GM19193 (cell line): ENCODE results near the gene MEGF11.

Experiments used
- POLR2A ChIP-seq: IDR thresholded peaks from 4 replicates; pipeline ENCODE4 v1.6.1; 2011; ENCODE audit not compliant: insufficient read depth, insufficient read length; ENCODE audit errors: extremely low read depth

MEGF11 gene

GRCh38 chr15:66076591-66077319 is 176.8 kb downstream of the MEGF11 start:
- no peak for TF ChIP-seq POLR2A

DNA sequence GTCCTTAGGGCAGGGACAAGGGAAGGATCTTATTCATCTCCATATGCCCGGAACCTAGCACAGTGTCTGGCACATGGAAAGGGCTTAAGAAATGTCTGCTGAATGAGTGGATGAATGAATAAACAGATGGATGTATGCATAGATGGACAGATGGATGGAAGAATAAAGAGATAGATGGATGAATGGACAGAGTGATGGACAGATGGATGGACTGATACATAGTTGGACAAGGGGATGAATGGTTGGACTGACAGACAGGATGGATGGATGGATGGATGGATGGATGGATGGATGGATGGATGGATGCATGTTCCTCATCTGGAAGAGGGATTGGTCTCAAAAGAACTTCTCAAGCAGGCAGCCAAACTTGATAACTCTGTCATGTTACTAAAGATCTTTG is 177.6 kb downstream of the MEGF11 start:
- TF ChIP-seq POLR2A = no peak

DNA sequence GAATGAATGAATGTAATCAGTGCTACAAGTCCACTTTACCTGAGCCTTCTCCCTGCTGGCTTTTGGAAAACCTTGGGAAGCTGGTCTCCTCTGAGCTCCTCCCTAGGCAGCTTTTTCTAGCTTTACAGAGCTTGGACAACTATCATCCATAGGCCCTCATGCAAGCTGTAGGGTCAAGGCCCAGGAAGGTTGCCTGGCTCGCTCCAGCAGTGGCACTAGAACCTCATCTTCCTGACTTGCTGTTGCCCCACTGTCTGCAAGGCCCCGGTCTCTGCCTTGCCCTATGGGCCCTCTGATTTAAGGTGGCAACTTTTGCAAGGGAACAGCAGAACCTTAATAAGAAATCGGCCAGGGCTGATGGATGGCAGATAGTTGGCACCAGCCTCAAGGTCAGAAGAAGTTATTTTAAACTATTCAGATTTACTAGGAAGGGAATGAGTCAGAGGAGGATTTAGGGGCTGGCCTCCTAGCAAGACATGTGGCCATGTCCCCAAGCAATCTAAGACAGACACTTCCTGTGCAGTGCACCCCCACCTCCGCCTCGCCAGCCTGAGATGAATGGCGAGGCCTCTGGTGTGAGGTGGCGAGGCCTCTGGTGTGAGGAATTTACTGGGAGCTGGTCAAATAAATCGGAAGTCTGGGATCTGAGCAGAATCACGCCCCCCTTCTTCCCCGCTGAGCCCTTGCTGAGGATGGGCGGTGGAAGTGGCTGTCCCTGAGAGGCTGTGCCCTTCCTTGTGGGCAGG is 180.8 kb downstream of the MEGF11 start:
- no peak for TF ChIP-seq POLR2A

- TF ChIP-seq POLR2A = no peak
Observed at GRCh38 chr15:66071921-66072295, 181.6 kb downstream of the MEGF11 start.

GRCh38 chr15:66071160-66071920 is 182.2 kb downstream of the MEGF11 start:
- no peak for TF ChIP-seq POLR2A

DNA sequence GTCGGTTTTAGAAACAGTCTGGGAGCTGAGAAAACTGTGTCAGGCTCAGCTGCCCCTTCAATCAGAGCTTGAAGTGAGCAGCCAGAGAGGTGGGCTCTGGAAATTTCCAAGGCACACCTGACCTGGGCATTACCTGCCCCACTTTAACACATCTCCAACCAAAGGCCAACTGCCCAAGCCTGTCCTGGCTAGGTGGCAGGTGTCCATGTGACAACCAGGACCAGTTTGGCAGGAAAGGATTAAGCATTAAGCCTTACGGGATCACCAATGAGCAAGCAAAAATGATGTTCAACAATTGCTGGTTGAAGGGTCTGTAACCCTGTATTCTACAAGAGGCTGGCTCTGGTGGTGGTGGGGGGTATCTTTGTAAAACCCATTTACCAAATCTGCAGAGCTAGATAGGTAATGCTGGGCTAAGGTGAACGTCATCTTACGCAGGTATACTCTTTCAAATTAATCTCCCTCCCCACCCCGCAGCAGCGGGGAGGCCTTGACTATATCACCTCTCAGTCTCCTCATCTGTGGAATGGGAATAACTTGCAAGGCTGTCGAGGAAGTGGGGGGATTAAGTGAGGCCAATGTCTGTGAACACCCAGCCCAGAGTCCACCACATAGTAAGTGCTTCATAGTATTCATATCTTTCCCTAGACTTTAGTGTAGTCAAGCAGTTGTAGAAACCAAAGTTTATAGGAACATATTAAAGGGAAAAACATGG is 183.2 kb downstream of the MEGF11 start:
- no peak for TF ChIP-seq POLR2A

DNA sequence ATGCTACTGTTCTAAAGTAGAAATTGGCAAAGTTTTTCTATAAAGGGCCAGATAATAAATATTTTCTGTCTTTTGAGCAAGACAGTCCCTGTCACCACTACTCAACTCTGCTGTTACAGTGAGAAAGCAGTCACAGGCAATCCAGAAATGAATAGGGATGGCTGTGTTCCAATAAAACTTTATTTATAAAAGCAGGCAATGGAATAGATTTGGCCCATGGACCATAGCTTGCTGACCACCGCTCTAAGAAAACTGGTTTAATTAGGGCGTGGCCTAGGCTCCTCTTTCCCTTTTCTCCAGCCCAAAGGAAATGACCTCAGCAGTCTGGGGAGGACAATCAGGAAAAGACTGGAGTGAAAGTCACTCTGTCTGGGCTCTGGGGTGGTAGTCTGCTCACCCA is 183.8 kb downstream of the MEGF11 start:
- no peak for TF ChIP-seq POLR2A

- TF ChIP-seq POLR2A = no peak
Observed at GRCh38 chr15:66068801-66069200, 184.7 kb downstream of the MEGF11 start.

- TF ChIP-seq POLR2A = no peak
Observed at GRCh38 chr15:66067687-66068086, 185.9 kb downstream of the MEGF11 start.

DNA sequence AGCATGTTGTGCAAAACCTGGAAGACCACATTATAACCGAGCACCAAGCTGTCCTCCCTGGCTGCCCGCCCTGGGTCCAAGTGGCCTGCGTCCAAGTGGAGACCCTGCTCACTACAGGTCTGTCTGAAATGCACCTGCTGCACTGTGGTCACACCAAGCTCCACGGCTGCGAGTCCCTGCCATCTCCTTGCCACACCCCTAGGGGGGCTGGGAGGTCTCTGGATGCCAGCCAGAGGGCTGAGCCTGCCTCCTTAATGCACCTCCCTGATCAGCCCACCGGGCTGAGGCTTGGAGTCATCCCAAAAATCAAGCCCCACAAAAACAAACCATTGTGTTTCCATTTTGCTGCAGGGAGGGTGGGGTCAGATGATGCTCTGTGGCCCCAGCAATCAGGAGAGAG is 187.1 kb downstream of the MEGF11 start:
- TF ChIP-seq POLR2A = no peak

- no peak for TF ChIP-seq POLR2A
Observed at GRCh38 chr15:66066005-66066404, 187.5 kb downstream of the MEGF11 start.

GRCh38 chr15:66065325-66065724 is 188.2 kb downstream of the MEGF11 start:
- TF ChIP-seq POLR2A = no peak

DNA sequence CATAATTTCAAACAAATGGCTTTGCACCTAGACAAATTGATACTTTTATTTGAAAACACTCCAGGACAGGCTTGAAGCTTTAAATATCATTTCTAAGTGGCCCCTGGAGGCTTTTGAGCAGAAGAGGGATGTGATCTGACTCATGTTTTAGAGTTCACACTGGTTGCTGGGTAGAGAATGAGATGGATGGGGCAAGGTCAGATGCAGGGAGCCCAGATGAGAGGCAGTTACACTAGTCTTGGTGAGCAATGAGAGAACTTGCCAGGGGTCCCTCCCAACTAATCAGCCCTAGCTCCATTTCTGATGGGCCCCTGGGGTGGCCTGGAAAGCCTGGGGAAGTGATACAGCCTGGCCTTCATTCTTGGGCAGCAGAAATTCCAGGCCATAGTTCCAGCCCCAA is 190.4 kb downstream of the MEGF11 start:
- TF ChIP-seq POLR2A = no peak

DNA sequence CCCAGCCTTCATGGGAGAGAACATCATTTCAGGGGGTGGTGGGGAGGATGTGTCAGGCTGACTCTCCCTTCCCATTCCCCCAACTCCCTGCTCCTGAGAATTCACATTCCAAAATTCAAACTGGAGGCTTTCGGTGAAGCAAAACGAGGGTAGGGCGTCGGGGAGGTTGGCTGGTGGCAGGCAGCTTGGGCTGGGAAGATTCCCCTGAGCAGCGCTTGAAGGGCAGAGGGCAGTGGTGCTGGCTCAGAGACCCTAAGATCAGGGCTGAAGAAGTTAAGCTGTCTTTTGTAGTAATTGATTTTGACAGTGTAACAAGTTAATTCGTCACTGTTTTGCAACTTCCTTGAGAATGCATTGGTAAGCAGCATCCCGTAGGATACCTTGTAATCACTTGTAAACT is 196.5 kb downstream of the MEGF11 start:
- no peak for TF ChIP-seq POLR2A

- no peak for TF ChIP-seq POLR2A
Observed at GRCh38 chr15:66053991-66054390, 199.6 kb downstream of the MEGF11 start.

DNA sequence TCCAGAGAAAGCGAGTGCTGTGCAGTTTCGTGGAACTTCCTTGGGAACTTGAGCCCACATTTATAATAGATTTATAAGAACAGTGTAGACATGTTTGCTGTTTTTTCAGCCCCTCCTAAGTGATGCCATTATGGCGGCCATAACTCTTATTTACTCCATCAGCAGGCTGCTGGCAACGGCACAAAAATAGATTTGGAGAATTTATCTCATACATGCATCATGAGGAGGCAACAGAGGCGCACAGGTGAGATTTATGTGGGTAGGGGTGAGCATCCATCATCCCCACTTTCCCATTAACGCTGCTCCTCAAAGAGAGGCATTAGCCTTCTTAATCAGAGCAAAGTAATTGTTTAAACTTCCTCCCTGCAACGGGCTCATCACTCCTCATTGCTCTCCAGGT is 201.7 kb downstream of the MEGF11 start:
- no peak for TF ChIP-seq POLR2A

DNA sequence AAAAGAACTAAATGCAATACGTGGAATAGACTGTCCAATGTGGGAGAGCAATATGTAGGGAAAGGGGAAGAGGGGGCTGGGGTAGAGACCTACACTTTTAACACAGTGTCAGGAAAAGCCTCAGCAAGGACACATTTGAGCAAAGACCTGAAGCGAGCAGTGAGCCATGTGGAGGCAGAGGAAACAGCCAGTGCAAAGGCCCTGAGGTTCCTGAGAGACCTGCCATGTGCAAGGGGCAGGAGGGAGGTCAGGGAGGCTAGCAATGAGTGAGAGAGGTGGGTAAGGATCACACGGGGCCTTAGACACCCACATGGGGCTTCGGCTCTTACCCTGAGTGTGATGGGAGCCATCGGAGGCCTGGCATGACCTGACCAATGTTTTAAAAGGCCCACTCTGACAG is 203.3 kb downstream of the MEGF11 start:
- TF ChIP-seq POLR2A = no peak
